Measurements from ENCODE around the gene CDO1.

CDO1 gene

DNA sequence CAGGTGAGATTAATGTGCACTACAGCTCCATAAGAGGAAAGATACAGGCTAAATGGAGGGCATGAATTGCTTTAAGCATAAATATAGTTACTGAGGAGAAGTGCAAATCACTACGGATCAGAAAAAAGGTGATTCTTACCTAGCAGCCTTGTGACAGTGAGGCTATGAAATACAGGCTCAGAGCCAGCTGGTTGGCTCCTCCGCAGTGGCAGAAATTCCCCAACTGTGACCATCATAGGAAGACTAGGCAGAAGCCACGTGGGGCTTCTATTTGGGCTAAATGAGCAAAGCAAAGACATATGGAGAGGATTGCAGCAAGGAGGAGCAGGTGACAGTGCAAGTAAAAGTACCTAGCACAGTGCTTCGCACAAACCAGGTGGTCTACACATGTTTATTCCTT, 40.5 kb downstream of the CDO1 start:
- H3K9me3 ChIP-seq (ENCODE audit: control insufficient read depth, insufficient read depth, low read length): no peaks in the 10 kb centered on the region
- H3K4me3 ChIP-seq (ENCODE audit: low read depth, low read length): no peak overlapping the region
- no peak overlapping the region for H3K9ac ChIP-seq (ENCODE audit: low read depth, low read length)
- H3K27me3 ChIP-seq (ENCODE audit: control insufficient read depth, insufficient read depth, low read length): no peaks in the 10 kb centered on the region
- H3K4me1 ChIP-seq (ENCODE audit: control insufficient read depth, insufficient read depth, low read length): no peaks in the 10 kb centered on the region
- no peaks in the 10 kb centered on the region for H3K36me3 ChIP-seq (ENCODE audit: control insufficient read depth, insufficient read depth, low read length)

DNA sequence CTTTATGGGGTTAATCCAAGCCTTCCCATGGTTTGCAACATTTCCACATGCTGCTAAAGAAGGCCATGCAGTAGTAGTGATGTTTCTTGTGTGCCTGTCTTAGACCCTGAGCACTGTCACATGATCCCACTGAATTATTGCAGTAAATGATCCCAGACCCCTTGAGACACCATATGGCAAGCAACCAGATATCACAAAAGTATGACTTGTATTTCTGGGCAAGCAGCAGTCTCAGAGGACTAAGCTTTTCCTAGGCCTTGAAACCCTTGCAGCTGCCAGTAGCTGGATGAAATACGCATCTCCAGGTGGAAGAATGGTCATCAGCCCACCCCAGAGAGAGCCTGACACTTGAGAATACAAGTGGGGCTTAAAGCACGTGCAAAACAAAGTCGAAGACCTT, 41.8 kb downstream of the CDO1 start:
- no peaks in the 10 kb centered on the region for H3K36me3 ChIP-seq (ENCODE audit: control insufficient read depth, insufficient read depth, low read length)
- no peaks in the 10 kb centered on the region for H3K9me3 ChIP-seq (ENCODE audit: control insufficient read depth, insufficient read depth, low read length)
- H3K27me3 ChIP-seq (ENCODE audit: control insufficient read depth, insufficient read depth, low read length): no peaks in the 10 kb centered on the region
- no peak overlapping the region for H3K4me3 ChIP-seq (ENCODE audit: low read depth, low read length)
- H3K4me1 ChIP-seq (ENCODE audit: control insufficient read depth, insufficient read depth, low read length): no peaks in the 10 kb centered on the region
- no peak overlapping the region for H3K9ac ChIP-seq (ENCODE audit: low read depth, low read length)

- Histone ChIP-seq H3K36me3 (ENCODE audit: control insufficient read depth, insufficient read depth, low read length) (no peaks in the 10 kb centered on the region), H3K4me3 (ENCODE audit: low read depth, low read length) (no peak overlapping the region), H3K27me3 (ENCODE audit: control insufficient read depth, insufficient read depth, low read length) (no peaks in the 10 kb centered on the region), H3K4me1 (ENCODE audit: control insufficient read depth, insufficient read depth, low read length) (no peaks in the 10 kb centered on the region), H3K9me3 (ENCODE audit: control insufficient read depth, insufficient read depth, low read length) (no peaks in the 10 kb centered on the region), H3K9ac (ENCODE audit: low read depth, low read length) (no peak overlapping the region)
These were observed 43.6 kb downstream of the CDO1 start for GRCh38 chr5:115772731-115773475.

GRCh38 chr5:115770466-115770865, 46.0 kb downstream of the CDO1 start:
- Histone ChIP-seq H3K36me3 (ENCODE audit: control insufficient read depth, insufficient read depth, low read length) (no peaks in the 10 kb centered on the region), H3K4me3 (ENCODE audit: low read depth, low read length) (no peak overlapping the region), H3K9ac (ENCODE audit: low read depth, low read length) (no peak overlapping the region), H3K27me3 (ENCODE audit: control insufficient read depth, insufficient read depth, low read length) (no peaks in the 10 kb centered on the region), H3K4me1 (ENCODE audit: control insufficient read depth, insufficient read depth, low read length) (no peaks in the 10 kb centered on the region), H3K9me3 (ENCODE audit: control insufficient read depth, insufficient read depth, low read length) (no peaks in the 10 kb centered on the region)

DNA sequence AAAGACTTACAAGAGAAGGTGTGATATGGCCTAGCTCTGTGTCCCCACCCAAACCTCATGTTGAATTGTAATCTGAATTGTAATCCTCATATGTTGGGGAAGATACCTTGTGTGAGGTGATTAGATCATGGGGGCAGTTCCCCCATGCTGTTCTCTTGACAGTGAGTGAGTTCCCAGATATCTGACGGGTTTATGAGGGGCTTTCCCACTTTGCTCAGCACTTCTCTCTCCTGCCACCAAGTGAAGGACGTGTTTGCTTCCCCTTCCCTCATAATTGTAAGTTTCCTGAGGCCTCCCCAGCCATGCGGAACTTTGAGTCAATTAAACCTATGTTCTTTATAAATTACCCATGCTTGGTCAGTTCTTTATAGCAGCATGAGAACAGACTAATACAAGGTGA, 49.0 kb downstream of the CDO1 start:
- H3K27me3 ChIP-seq (ENCODE audit: control insufficient read depth, insufficient read depth, low read length): no peaks in the 10 kb centered on the region
- H3K36me3 ChIP-seq (ENCODE audit: control insufficient read depth, insufficient read depth, low read length): no peaks in the 10 kb centered on the region
- H3K4me3 ChIP-seq (ENCODE audit: low read depth, low read length): no peak overlapping the region
- H3K9ac ChIP-seq (ENCODE audit: low read depth, low read length): no peak overlapping the region
- no peaks in the 10 kb centered on the region for H3K4me1 ChIP-seq (ENCODE audit: control insufficient read depth, insufficient read depth, low read length)
- H3K9me3 ChIP-seq (ENCODE audit: control insufficient read depth, insufficient read depth, low read length): peaks cover 4% of the 10 kb centered on the region

- Histone ChIP-seq H3K9me3 (ENCODE audit: control insufficient read depth, insufficient read depth, low read length) (peaks cover 5% of the 10 kb centered on the region), H3K9ac (ENCODE audit: low read depth, low read length) (no peak overlapping the region), H3K4me1 (ENCODE audit: control insufficient read depth, insufficient read depth, low read length) (no peaks in the 10 kb centered on the region), H3K4me3 (ENCODE audit: low read depth, low read length) (no peak overlapping the region), H3K36me3 (ENCODE audit: control insufficient read depth, insufficient read depth, low read length) (no peaks in the 10 kb centered on the region), H3K27me3 (ENCODE audit: control insufficient read depth, insufficient read depth, low read length) (no peaks in the 10 kb centered on the region)
These were observed 49.9 kb downstream of the CDO1 start for GRCh38 chr5:115766608-115767007.

GRCh38 chr5:115758356-115758755, 58.1 kb downstream of the CDO1 start:
- no peaks in the 10 kb centered on the region for H3K4me1 ChIP-seq (ENCODE audit: control insufficient read depth, insufficient read depth, low read length)
- H3K4me3 ChIP-seq (ENCODE audit: low read depth, low read length): no peak overlapping the region
- H3K36me3 ChIP-seq (ENCODE audit: control insufficient read depth, insufficient read depth, low read length): no peaks in the 10 kb centered on the region
- peaks cover 5% of the 10 kb centered on the region for H3K9me3 ChIP-seq (ENCODE audit: control insufficient read depth, insufficient read depth, low read length)
- H3K9ac ChIP-seq (ENCODE audit: low read depth, low read length): no peak overlapping the region
- no peaks in the 10 kb centered on the region for H3K27me3 ChIP-seq (ENCODE audit: control insufficient read depth, insufficient read depth, low read length)

GRCh38 chr5:115755675-115756074, 60.8 kb downstream of the CDO1 start:
- H3K9ac ChIP-seq (ENCODE audit: low read depth, low read length): no peak overlapping the region
- no peaks in the 10 kb centered on the region for H3K36me3 ChIP-seq (ENCODE audit: control insufficient read depth, insufficient read depth, low read length)
- H3K9me3 ChIP-seq (ENCODE audit: control insufficient read depth, insufficient read depth, low read length): no peaks in the 10 kb centered on the region
- peaks cover 4% of the 10 kb centered on the region for H3K4me1 ChIP-seq (ENCODE audit: control insufficient read depth, insufficient read depth, low read length)
- no peaks in the 10 kb centered on the region for H3K27me3 ChIP-seq (ENCODE audit: control insufficient read depth, insufficient read depth, low read length)
- no peak overlapping the region for H3K4me3 ChIP-seq (ENCODE audit: low read depth, low read length)
